Activated CD4-positive, alpha-beta T cell treated with anti-CD3 and anti-CD28 coated beads for 4 hours (primary cell): Measurements from ENCODE around the gene ITGA3.
A peak's percentile ranks its signal among the peaks of the same experiment; 100 is the strongest.

Experiments used
- DNase-seq, 2 donors: peaks; one replicate each; pipeline ENCODE4 v3.0.0-alpha.2; 2020

Gene ITGA3

GRCh38 chr17:50113624-50114320 is 57.9 kb downstream of the ITGA3 start:
- no peak for DNase-seq

- no peak for DNase-seq
These were observed 58.5 kb downstream of the ITGA3 start for GRCh38 chr17:50114401-50114800.

- DNase-seq: peak in 1 of 2 donors; percentile 26
These were observed 59.0 kb downstream of the ITGA3 start for GRCh38 chr17:50114849-50115357.

GRCh38 chr17:50115756-50116155 is 59.8 kb downstream of the ITGA3 start:
- DNase-seq: no peak

- DNase-seq: peak; percentile 55 to 60
These were observed 61.5 kb downstream of the ITGA3 start for GRCh38 chr17:50117202-50118051.

- DNase-seq: no peak
These were observed 62.3 kb downstream of the ITGA3 start for GRCh38 chr17:50118076-50118827.

- no peak for DNase-seq
These were observed 62.9 kb downstream of the ITGA3 start for GRCh38 chr17:50118828-50119218.

- DNase-seq: no peak
These were observed 64.8 kb downstream of the ITGA3 start for GRCh38 chr17:50120475-50121253.

- no peak for DNase-seq
These were observed 67.0 kb downstream of the ITGA3 start for GRCh38 chr17:50122945-50123344.

GRCh38 chr17:50123649-50124349 is 67.9 kb downstream of the ITGA3 start:
- DNase-seq: no peak

- DNase-seq: no peak
These were observed 69.6 kb downstream of the ITGA3 start for GRCh38 chr17:50125420-50125997.

GRCh38 chr17:50127697-50128361 is 71.9 kb downstream of the ITGA3 start:
- DNase-seq: no peak

- DNase-seq: no peak
These were observed 72.8 kb downstream of the ITGA3 start for GRCh38 chr17:50128441-50129352.

GRCh38 chr17:50129353-50129727 is 73.4 kb downstream of the ITGA3 start:
- no peak for DNase-seq

GRCh38 chr17:50129728-50130558 is 74.0 kb downstream of the ITGA3 start, which contains the start of gene SAMD14:
TSS of gene SAMD14 (minus strand) at chr17:50130160. CDS start at chr17:50124959, 5,201 bp downstream.
- DNase-seq: peak; percentile 47 to 60

- no peak for DNase-seq
These were observed 74.8 kb downstream of the ITGA3 start for GRCh38 chr17:50130559-50131305.

- DNase-seq: no peak
These were observed 76.3 kb downstream of the ITGA3 start for GRCh38 chr17:50132104-50132794.
